ENCODE results near the gene ZNF106.

The ZNF106 gene

GRCh38 chr15:42474827-42475226, 16.1 kb downstream of the ZNF106 start:
- DNase-seq (ENCODE audit: low read depth): no peak

- no peak for DNase-seq (ENCODE audit: low read depth)
These were observed 19.9 kb downstream of the ZNF106 start for GRCh38 chr15:42471002-42471401.

GRCh38 chr15:42465520-42466259, 25.3 kb downstream of the ZNF106 start:
- DNase-seq (ENCODE audit: low read depth): no peak

- DNase-seq (ENCODE audit: low read depth): no peak
These were observed 29.7 kb downstream of the ZNF106 start for GRCh38 chr15:42461261-42461660.

- DNase-seq (ENCODE audit: low read depth): peak; percentile 43
These were observed 33.2 kb downstream of the ZNF106 start for GRCh38 chr15:42457445-42458442.

- DNase-seq (ENCODE audit: low read depth): peak; percentile 10
These were observed 34.0 kb downstream of the ZNF106 start for GRCh38 chr15:42456971-42457370.

- no peak for DNase-seq (ENCODE audit: low read depth)
These were observed 34.4 kb downstream of the ZNF106 start for GRCh38 chr15:42456531-42456930.

GRCh38 chr15:42453826-42454225, 37.1 kb downstream of the ZNF106 start:
- DNase-seq (ENCODE audit: low read depth): no peak

GRCh38 chr15:42450425-42450790, 40.5 kb downstream of the ZNF106 start:
- no peak for DNase-seq (ENCODE audit: low read depth)

- DNase-seq (ENCODE audit: low read depth): no peak
These were observed 41.0 kb downstream of the ZNF106 start for GRCh38 chr15:42449770-42450424.

GRCh38 chr15:42448281-42448680, 42.7 kb downstream of the ZNF106 start:
- no peak for DNase-seq (ENCODE audit: low read depth)

- no peak for DNase-seq (ENCODE audit: low read depth)
These were observed 43.3 kb downstream of the ZNF106 start for GRCh38 chr15:42447599-42447998.

GRCh38 chr15:42445551-42445950, 45.4 kb downstream of the ZNF106 start:
- DNase-seq (ENCODE audit: low read depth): no peak

GRCh38 chr15:42444415-42445063, 46.4 kb downstream of the ZNF106 start:
- DNase-seq (ENCODE audit: low read depth): peak; percentile 37

GRCh38 chr15:42427429-42428223, 63.3 kb downstream of the ZNF106 start:
- peak; percentile 67 for DNase-seq (ENCODE audit: low read depth)

GRCh38 chr15:42421376-42421775, 69.6 kb downstream of the ZNF106 start:
- no peak for DNase-seq (ENCODE audit: low read depth)

- DNase-seq (ENCODE audit: low read depth): no peak
These were observed 71.6 kb downstream of the ZNF106 start for GRCh38 chr15:42419369-42419768.

GRCh38 chr15:42413920-42414319, 77.0 kb downstream of the ZNF106 start:
- no peak for DNase-seq (ENCODE audit: low read depth)

- no peak for DNase-seq (ENCODE audit: low read depth)
These were observed 79.1 kb downstream of the ZNF106 start for GRCh38 chr15:42411884-42412283.

- DNase-seq (ENCODE audit: low read depth): no peak
These were observed 81.9 kb downstream of the ZNF106 start for GRCh38 chr15:42409011-42409410.

GRCh38 chr15:42408178-42408577, 82.8 kb downstream of the ZNF106 start:
- no peak for DNase-seq (ENCODE audit: low read depth)

All from ELR (cell line).